Natural killer cell (primary cell): Measurements from ENCODE around the gene CCDC50. TPM values are rescaled to one million over a fixed set of nuclear protein-coding genes. Genes with fewer than 3 reads are reported as not detected.

Experiments
- ATAC-seq, 3 donors: fragments of 150-1000 bp in 2 of 3; fragments of 200-7000 bp in 1 of 3; cut with Tn5 transposase; 1 replicate in 1 of 3; 2 replicates in 2 of 3; pipeline ENCODE4 v1.10.0; 2021; ENCODE audit warnings: mild to moderate bottlenecking in 2 of 3, moderate library complexity in 2 of 3
- DNase-seq, 2 donors: peaks; one replicate each; pipeline versions ENCODE4 v3.0.0 to v3.0.0-alpha.2; 2013 to 2021; ENCODE audit warnings: mixed read lengths in 1 of 2
- H3K27ac ChIP-seq: one replicate; pipeline ENCODE4 v1.5.1; 2013; ENCODE audit warnings: mild to moderate bottlenecking, low read length
- H3K27me3 ChIP-seq: one replicate; pipeline ENCODE4 v1.6.1; 2013; ENCODE audit warnings: low read length; ENCODE audit not compliant: control insufficient read depth, insufficient read depth
- H3K36me3 ChIP-seq: one replicate; pipeline ENCODE4 v1.6.1; 2013; ENCODE audit warnings: low read length; ENCODE audit not compliant: control insufficient read depth, insufficient read depth
- H3K4me1 ChIP-seq: one replicate; pipeline ENCODE4 v1.6.1; 2013; ENCODE audit warnings: low read length; ENCODE audit not compliant: control insufficient read depth, insufficient read depth
- H3K4me3 ChIP-seq: one replicate; pipeline ENCODE4 v1.5.1; 2013; ENCODE audit warnings: low read length
- H3K9me3 ChIP-seq: one replicate; pipeline ENCODE4 v1.6.1; 2013; ENCODE audit warnings: low read length; ENCODE audit not compliant: control insufficient read depth, insufficient read depth
- H3K27ac Mint-ChIP-seq, 2 donors: one replicate each; pipeline ENCODE4 v1.8.0; 2022; ENCODE audit warnings: mild to moderate bottlenecking in 2 of 2, mixed read lengths in 2 of 2, moderate library complexity in 1 of 2
- H3K27me3 Mint-ChIP-seq, 2 donors: one replicate each; pipeline ENCODE4 v1.8.0; 2022; ENCODE audit warnings: low read depth in 2 of 2, mixed read lengths in 2 of 2
- H3K36me3 Mint-ChIP-seq: one replicate; pipeline ENCODE4 v1.8.0; 2022; ENCODE audit warnings: mixed read lengths
- H3K4me1 Mint-ChIP-seq, 2 donors: one replicate each; pipeline ENCODE4 v1.8.0; 2022; ENCODE audit warnings: mixed read lengths in 2 of 2
- H3K4me3 Mint-ChIP-seq: one replicate; pipeline ENCODE4 v1.8.0; 2022; ENCODE audit warnings: mild to moderate bottlenecking, moderate library complexity, mixed read lengths
- H3K9me3 Mint-ChIP-seq, 2 donors: one replicate each; pipeline ENCODE4 v1.8.0; 2022; ENCODE audit warnings: mixed read lengths in 2 of 2
- WGBS: methylation state at CpG from one replicate; pipeline ENCODE4 v1.1.7; 2013; ENCODE audit warnings: missing lambda C conversion rate; ENCODE audit not compliant: insufficient coverage; 5-methylcytosine and 5-hydroxymethylcytosine counted together
- intact Hi-C: fragments of 100-400 bp; cut with micrococcal nuclease; formaldehyde crosslinking; loops from one replicate; pipeline ENCODE4 v1.14.2; 2022
- total RNA-seq, 4 donors: library from RNA; stranded (reverse); fragments of 120-200 nt in 1 of 4; gene quantifications; one replicate each; pipeline versions ENCODE4 v1.2.3 to v1.2.4, GENCODE V29; 2013 to 2022
- TF ChIP-seq, protein P1 (sequence below): fragments of 200-600 bp; IDR thresholded peaks from one replicate; pipeline ENCODE4 v1.8.0; 2022; ENCODE audit warnings: antibody characterized with exemption

CCDC50 gene
- total RNA-seq, 3 donors from 2014 or later (not counting 1 experiment from before 2014, with no cell fraction given), result 19.9 to 27.3 (median 22.6) TPM

DNA sequence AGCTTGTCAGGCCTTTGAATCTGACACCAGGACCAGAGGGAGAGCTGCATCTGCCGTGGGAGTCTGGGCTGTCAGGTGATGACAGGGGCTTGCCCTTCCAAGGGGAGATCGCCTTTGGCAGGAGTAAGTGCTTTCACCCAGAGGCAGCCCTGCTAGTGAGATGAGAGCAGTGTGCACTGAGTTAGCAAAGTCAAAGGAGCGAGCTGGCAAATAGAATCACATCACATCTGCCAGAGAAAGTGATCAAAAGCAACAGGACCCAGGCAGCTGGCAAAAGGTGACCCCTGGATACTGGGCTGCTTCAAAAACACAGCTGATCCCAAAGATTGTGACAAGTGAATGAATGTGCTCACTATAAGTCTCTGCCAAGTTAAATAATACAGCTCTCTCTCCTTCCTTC, 95.7 kb downstream of the CCDC50 start:
- no peaks in the 10 kb centered on the region for H3K27me3 Mint-ChIP-seq
- Histone ChIP-seq H3K36me3 (no peaks in the 10 kb centered on the region), H3K9me3 (no peaks in the 10 kb centered on the region), H3K27me3 (no peaks in the 10 kb centered on the region), H3K4me1 (no peaks in the 10 kb centered on the region), H3K27ac (no peak overlapping the region), H3K4me3 (no peak overlapping the region)
- H3K9me3 Mint-ChIP-seq, result no peaks in the 10 kb centered on the region
- no peak overlapping the region for H3K27ac Mint-ChIP-seq
- 74% methylated on average over 3 of the region's 3 CpGs for whole genome bisulfite sequencing
- H3K4me1 Mint-ChIP-seq, result no peaks in the 10 kb centered on the region
- ATAC-seq, result no peak
- H3K4me3 Mint-ChIP-seq, result no peak overlapping the region
- TF ChIP-seq, protein P1, sequence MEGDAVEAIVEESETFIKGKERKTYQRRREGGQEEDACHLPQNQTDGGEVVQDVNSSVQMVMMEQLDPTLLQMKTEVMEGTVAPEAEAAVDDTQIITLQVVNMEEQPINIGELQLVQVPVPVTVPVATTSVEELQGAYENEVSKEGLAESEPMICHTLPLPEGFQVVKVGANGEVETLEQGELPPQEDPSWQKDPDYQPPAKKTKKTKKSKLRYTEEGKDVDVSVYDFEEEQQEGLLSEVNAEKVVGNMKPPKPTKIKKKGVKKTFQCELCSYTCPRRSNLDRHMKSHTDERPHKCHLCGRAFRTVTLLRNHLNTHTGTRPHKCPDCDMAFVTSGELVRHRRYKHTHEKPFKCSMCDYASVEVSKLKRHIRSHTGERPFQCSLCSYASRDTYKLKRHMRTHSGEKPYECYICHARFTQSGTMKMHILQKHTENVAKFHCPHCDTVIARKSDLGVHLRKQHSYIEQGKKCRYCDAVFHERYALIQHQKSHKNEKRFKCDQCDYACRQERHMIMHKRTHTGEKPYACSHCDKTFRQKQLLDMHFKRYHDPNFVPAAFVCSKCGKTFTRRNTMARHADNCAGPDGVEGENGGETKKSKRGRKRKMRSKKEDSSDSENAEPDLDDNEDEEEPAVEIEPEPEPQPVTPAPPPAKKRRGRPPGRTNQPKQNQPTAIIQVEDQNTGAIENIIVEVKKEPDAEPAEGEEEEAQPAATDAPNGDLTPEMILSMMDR, result no peak
- no peak for DNase-seq
- intact Hi-C loops, result no loop called here
- no peaks in the 10 kb centered on the region for H3K36me3 Mint-ChIP-seq

DNA sequence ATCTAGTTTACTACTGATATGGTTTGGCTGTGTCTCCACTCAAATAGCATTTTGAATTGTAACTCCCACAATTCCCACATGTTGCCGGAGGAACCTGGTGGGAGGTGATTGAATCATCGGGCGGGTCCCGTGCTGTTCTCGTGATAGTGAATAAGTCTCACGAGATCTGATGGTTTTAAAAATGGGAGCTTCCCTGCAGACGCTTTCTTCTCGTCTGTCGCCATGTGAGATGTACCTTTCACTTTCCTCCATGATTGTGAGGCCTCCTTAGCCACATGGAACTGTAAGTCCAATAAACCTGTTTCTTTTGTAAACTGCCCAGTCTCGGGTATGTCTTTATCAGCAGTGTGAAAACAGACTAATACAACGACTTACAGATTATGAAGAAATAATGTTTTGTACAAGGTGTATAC, 96.1 kb downstream of the CCDC50 start:
- Mint-ChIP-seq H3K9me3 (no peaks in the 10 kb centered on the region), H3K27me3 (no peaks in the 10 kb centered on the region), H3K27ac (no peak overlapping the region), H3K4me1 (no peaks in the 10 kb centered on the region), H3K4me3 (no peak overlapping the region), H3K36me3 (no peaks in the 10 kb centered on the region)
- H3K4me1 ChIP-seq, result no peaks in the 10 kb centered on the region
- H3K27me3 ChIP-seq, result no peaks in the 10 kb centered on the region
- no peak overlapping the region for H3K27ac ChIP-seq
- H3K9me3 ChIP-seq, result no peaks in the 10 kb centered on the region
- intact Hi-C loops, result no loop called here
- H3K36me3 ChIP-seq, result no peaks in the 10 kb centered on the region
- 92% methylated on average over 11 of the region's 11 CpGs for WGBS
- no peak for DNase-seq
- no peak for ATAC-seq
- TF ChIP-seq, protein P1, result no peak
- H3K4me3 ChIP-seq, result no peak overlapping the region

DNA sequence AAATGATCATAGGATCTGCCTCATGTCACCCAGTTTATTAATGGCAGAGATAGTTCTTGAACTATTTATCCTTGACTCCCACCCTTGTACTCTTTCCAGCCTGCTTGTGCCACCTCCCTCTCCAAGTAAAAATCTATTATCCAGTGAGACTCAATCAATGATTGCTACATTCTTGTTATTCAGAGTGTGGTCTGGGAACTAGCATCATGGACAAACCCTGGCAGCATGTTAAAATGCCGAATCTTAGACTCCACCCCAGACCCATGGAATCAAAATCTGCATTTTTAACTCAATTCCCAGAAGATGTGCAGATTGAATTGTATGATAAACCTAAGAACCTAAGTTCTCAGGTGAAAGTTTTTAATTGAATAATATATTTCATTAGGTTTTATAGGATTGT, 97.1 kb downstream of the CCDC50 start:
- Histone ChIP-seq H3K4me3 (no peak overlapping the region), H3K27ac (no peak overlapping the region), H3K27me3 (no peaks in the 10 kb centered on the region), H3K4me1 (no peaks in the 10 kb centered on the region), H3K9me3 (no peaks in the 10 kb centered on the region), H3K36me3 (no peaks in the 10 kb centered on the region)
- H3K9me3 Mint-ChIP-seq, result peaks cover 0 to 1% of the 10 kb centered on the region in 2 donors
- no peak overlapping the region for H3K4me3 Mint-ChIP-seq
- no peaks in the 10 kb centered on the region for H3K4me1 Mint-ChIP-seq
- no peaks in the 10 kb centered on the region for H3K36me3 Mint-ChIP-seq
- no peaks in the 10 kb centered on the region for H3K27me3 Mint-ChIP-seq
- intact Hi-C loops, result no loop called here
- TF ChIP-seq, protein P1, result no peak
- ATAC-seq (no peak), DNase-seq (no peak)
- H3K27ac Mint-ChIP-seq, result no peak overlapping the region
- no CpG with 5 or more reads among the region's 1 CpG for WGBS

DNA sequence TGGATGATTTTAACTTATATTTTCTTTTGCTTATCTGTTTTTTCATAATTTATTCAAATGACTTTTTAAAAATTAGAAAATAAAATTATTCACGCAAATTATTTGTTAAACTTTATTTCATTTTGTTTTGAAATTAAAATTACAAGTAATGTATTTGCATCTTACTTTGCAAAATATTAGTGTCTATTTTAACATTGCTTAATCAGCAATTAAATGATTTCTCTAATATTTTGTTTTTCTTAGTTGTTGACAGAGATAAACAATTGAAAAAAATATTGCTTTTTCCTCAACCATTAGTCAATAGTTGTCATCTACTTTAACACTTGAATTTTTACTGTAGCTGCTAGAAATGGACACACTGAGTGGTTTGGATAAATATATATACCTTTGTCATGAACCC, 99.0 kb downstream of the CCDC50 start:
- no peak for DNase-seq
- Mint-ChIP-seq H3K27ac (no peak overlapping the region), H3K4me3 (no peak overlapping the region), H3K27me3 (no peaks in the 10 kb centered on the region), H3K36me3 (no peaks in the 10 kb centered on the region), H3K9me3 (peaks cover 0 to 3% of the 10 kb centered on the region in 2 donors), H3K4me1 (no peaks in the 10 kb centered on the region)
- intact Hi-C loops, result no loop called here
- no peak for ATAC-seq
- Histone ChIP-seq H3K4me3 (no peak overlapping the region), H3K27me3 (no peaks in the 10 kb centered on the region), H3K9me3 (peaks cover 2% of the 10 kb centered on the region), H3K4me1 (no peaks in the 10 kb centered on the region), H3K36me3 (no peaks in the 10 kb centered on the region), H3K27ac (no peak overlapping the region)
- no CpG with 5 or more reads among the region's 1 CpG for WGBS
- TF ChIP-seq, protein P1, result no peak
